HCT116 (cell line): ENCODE results near the gene FHOD3.

Source experiments
- CEBPB ChIP-seq: IDR thresholded peaks from 2 replicates; pipeline ENCODE4 v1.6.1; 2012; ENCODE audit warnings: low read depth
- EGR1 ChIP-seq: IDR thresholded peaks from 2 replicates; pipeline ENCODE4 v1.6.1; 2012; ENCODE audit warnings: low read depth
- ELF1 ChIP-seq: IDR thresholded peaks from 2 replicates; pipeline ENCODE4 v1.6.1; 2012; ENCODE audit warnings: low read depth, borderline replicate concordance
- EZH2 ChIP-seq: fragments of 200-600 bp; sonication (generic); IDR thresholded peaks from 2 replicates; pipeline ENCODE4 v1.6.1; 2017; ENCODE audit warnings: antibody characterized with exemption, mixed run types
- JUND ChIP-seq: IDR thresholded peaks from 2 replicates; pipeline ENCODE4 v1.6.1; 2012
- POLR2A ChIP-seq: IDR thresholded peaks from 2 replicates; pipeline ENCODE4 v1.7.0; 2011; ENCODE audit warnings: borderline replicate concordance; ENCODE audit not compliant: insufficient read depth, insufficient read length; ENCODE audit errors: extremely low read depth
- POLR2AphosphoS5 ChIP-seq: IDR thresholded peaks from 2 replicates; pipeline ENCODE4 v1.6.1; 2011; ENCODE audit warnings: mild to moderate bottlenecking, low read depth, low read length, moderate library complexity
- SRF ChIP-seq: IDR thresholded peaks from 2 replicates; pipeline ENCODE4 v1.6.1; 2012; ENCODE audit warnings: low read depth
- ZNF274 ChIP-seq: fragments of 200-500 bp; sonication (Bioruptor generic); IDR thresholded peaks from 2 replicates; pipeline ENCODE4 v1.6.1; 2014; ENCODE audit warnings: mild to moderate bottlenecking, low read depth, low read length, inconsistent platforms
- TF ChIP-seq, protein P1 (sequence below), 3 experiments: fragments of 200-600 bp in 1 of 3; sonication (generic) in 1 of 3; IDR thresholded peaks in 2 of 3; conservative IDR thresholded peaks in 1 of 3; 2 replicates each; pipeline ENCODE4 v1.5.1; 2012 to 2017; ENCODE audit warnings: low read depth in 2 of 3, low read length in 2 of 3, antibody characterized with exemption in 1 of 3, borderline replicate concordance in 1 of 3, control low read depth in 1 of 3, mild to moderate bottlenecking in 1 of 3, mixed read lengths in 1 of 3, mixed run types in 1 of 3, moderate library complexity in 1 of 3; ENCODE audit not compliant: insufficient read depth in 1 of 3
- TF ChIP-seq, protein P2 (sequence below): IDR thresholded peaks from 2 replicates; pipeline ENCODE4 v1.6.1; 2012; ENCODE audit warnings: low read depth

DNA sequence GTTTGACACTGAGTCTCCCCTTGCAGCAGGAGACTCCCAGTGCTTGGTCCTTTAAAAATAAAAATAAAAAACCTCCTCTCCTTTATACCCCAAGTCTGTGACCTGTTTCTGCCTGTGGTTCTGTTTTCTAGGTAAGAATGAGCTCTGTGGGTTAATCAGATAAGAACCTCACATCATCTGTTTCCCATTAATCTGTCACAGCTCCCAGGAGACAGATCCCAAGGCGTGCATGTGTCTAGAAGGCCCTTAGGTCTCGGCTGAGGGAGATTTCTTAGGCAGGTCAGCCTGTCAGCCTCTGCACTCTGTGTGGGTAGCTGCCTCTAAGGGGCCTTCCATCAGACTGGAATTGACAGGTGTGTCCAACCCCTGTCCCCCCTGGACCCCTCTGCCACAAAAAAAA, 80.7 kb downstream of the FHOD3 start:
- TF ChIP-seq, protein P1, sequence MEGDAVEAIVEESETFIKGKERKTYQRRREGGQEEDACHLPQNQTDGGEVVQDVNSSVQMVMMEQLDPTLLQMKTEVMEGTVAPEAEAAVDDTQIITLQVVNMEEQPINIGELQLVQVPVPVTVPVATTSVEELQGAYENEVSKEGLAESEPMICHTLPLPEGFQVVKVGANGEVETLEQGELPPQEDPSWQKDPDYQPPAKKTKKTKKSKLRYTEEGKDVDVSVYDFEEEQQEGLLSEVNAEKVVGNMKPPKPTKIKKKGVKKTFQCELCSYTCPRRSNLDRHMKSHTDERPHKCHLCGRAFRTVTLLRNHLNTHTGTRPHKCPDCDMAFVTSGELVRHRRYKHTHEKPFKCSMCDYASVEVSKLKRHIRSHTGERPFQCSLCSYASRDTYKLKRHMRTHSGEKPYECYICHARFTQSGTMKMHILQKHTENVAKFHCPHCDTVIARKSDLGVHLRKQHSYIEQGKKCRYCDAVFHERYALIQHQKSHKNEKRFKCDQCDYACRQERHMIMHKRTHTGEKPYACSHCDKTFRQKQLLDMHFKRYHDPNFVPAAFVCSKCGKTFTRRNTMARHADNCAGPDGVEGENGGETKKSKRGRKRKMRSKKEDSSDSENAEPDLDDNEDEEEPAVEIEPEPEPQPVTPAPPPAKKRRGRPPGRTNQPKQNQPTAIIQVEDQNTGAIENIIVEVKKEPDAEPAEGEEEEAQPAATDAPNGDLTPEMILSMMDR (IDR thresholded peaks at IDR 0.05 in 2 of 3, conservative IDR thresholded peaks at IDR 0.05 in 1 of 3; ENCODE audit: borderline replicate concordance in 1 of 3, insufficient read depth in 1 of 3, low read depth in 2 of 3, low read length in 2 of 3) = no peak
- TF ChIP-seq POLR2A = no peak
- TF ChIP-seq ZNF274 = no peak
- TF ChIP-seq ELF1 = no peak
- no peak for TF ChIP-seq POLR2AphosphoS5
- no peak for TF ChIP-seq SRF
- no peak for TF ChIP-seq EZH2
- TF ChIP-seq, protein P2, sequence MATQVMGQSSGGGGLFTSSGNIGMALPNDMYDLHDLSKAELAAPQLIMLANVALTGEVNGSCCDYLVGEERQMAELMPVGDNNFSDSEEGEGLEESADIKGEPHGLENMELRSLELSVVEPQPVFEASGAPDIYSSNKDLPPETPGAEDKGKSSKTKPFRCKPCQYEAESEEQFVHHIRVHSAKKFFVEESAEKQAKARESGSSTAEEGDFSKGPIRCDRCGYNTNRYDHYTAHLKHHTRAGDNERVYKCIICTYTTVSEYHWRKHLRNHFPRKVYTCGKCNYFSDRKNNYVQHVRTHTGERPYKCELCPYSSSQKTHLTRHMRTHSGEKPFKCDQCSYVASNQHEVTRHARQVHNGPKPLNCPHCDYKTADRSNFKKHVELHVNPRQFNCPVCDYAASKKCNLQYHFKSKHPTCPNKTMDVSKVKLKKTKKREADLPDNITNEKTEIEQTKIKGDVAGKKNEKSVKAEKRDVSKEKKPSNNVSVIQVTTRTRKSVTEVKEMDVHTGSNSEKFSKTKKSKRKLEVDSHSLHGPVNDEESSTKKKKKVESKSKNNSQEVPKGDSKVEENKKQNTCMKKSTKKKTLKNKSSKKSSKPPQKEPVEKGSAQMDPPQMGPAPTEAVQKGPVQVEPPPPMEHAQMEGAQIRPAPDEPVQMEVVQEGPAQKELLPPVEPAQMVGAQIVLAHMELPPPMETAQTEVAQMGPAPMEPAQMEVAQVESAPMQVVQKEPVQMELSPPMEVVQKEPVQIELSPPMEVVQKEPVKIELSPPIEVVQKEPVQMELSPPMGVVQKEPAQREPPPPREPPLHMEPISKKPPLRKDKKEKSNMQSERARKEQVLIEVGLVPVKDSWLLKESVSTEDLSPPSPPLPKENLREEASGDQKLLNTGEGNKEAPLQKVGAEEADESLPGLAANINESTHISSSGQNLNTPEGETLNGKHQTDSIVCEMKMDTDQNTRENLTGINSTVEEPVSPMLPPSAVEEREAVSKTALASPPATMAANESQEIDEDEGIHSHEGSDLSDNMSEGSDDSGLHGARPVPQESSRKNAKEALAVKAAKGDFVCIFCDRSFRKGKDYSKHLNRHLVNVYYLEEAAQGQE = no peak
- no peak for TF ChIP-seq JUND
- no peak for TF ChIP-seq CEBPB
- no peak for TF ChIP-seq EGR1
